Ovary (tissue), 9 donors: ENCODE data around the gene MTMR12. TPM values are rescaled to one million over a fixed set of nuclear protein-coding genes. Genes with fewer than 3 reads are reported as not detected.

Source experiments
- DNase-seq, 5 donors: peaks; one replicate each; pipeline ENCODE4 v3.0.0-alpha.2; 2019 to 2020
- H3K27ac ChIP-seq, 2 donors: fragments of 200-600 bp; one replicate each; pipeline versions ENCODE4 v1.5.1 to v1.8.0; 2019 to 2022
- H3K27me3 ChIP-seq: fragments of 200-600 bp; one replicate; pipeline ENCODE4 v1.8.0; 2022
- H3K36me3 ChIP-seq: fragments of 200-600 bp; sonication (generic); one replicate; pipeline ENCODE4 v1.5.1; 2019
- H3K4me1 ChIP-seq: one replicate; pipeline ENCODE4 v1.8.1; 2013; ENCODE audit warnings: mild to moderate bottlenecking, moderate library complexity; ENCODE audit not compliant: insufficient read depth
- H3K4me3 ChIP-seq: fragments of 200-600 bp; sonication (generic); one replicate; pipeline ENCODE4 v1.5.1; 2017
- H3K9me3 ChIP-seq, 2 donors: fragments of 200-600 bp in 1 of 2; sonication (generic) in 1 of 2; one replicate each; pipeline versions ENCODE4 v1.5.1 to v1.8.1; 2013 to 2019; ENCODE audit warnings: mild to moderate bottlenecking in 1 of 2, moderate library complexity in 1 of 2
- CTCF ChIP-seq, 3 donors: fragments of 450-650 bp in 2 of 3; fragments of 200-600 bp in 1 of 3; IDR thresholded peaks; one replicate each; pipeline versions ENCODE4 v1.5.1 to v1.8.0; 2016 to 2022; ENCODE audit warnings: antibody characterized with exemption in 3 of 3, mild to moderate bottlenecking in 1 of 3
- EP300 ChIP-seq: sonication (generic); formaldehyde crosslinking; IDR thresholded peaks from one replicate; pipeline ENCODE4 v1.6.1; 2017; ENCODE audit warnings: antibody characterized with exemption
- POLR2A ChIP-seq: fragments of 450-650 bp; IDR thresholded peaks from one replicate; pipeline ENCODE4 v1.6.1; 2017; ENCODE audit warnings: antibody characterized with exemption, mild to moderate bottlenecking, moderate library complexity
- WGBS, 3 donors: extraction: QIAGEN DNeasy Blood & Tissue Kit in 1 of 3; methylation state at CpG; one replicate each; pipeline versions ENCODE4 v1.1.5 to v1.1.7; 2013 to 2017; 5-methylcytosine and 5-hydroxymethylcytosine counted together
- intact Hi-C, 4 donors: fragments of 100-400 bp; cut with DNase I; formaldehyde crosslinking; loops; one replicate each; pipeline versions ENCODE4 v1.11.0 to v1.15.1; 2022 to 2023
- polyA plus RNA-seq, 2 donors: library from polyadenylated mRNA; stranded (reverse); fragments of 200-250 nt in 1 of 2; fragments of 350-450 nt in 1 of 2; fragmentation: Illumina TruSeq in 1 of 2; extraction: RNeasy Lipid Tissue Mini Kit (QIAGEN cat#74804) in 1 of 2; gene quantifications; one replicate each; pipeline ENCODE4 v1.2.3, GENCODE V29; 2013 to 2014
- total RNA-seq, 7 donors: library from RNA; depleted of rRNA in 2 of 7; stranded (reverse); fragments of >200 nt in 2 of 7; fragmentation: NEBNext Ultra II Directional in 3 of 7; extraction: Animal tissue kit (Norgen Biotek cat#: 25700) in 3 of 7; gene quantifications; one replicate each; pipeline versions ENCODE4 v1.1.0 to v1.2.4, GENCODE V29; 2016 to 2023
- donor health status: DM: no; HTN: no; CAD: no; lungs with moderate emphysema.
- donor health status: DM: no; HTN: no; CAD: no.
- donor health status: Bipolar disorder and iron deficiency.
- donor health status: DM: yes; HTN: yes; CAD: no.
- donor health status: DM: no; HTN: no; CAD: no.
- donor health status: DM: yes; HTN: yes; CAD: no.

The MTMR12 gene
- total and polyA plus RNA-seq, 9 donors: 14.9 to 39.0 (median 35.2) TPM

- intact Hi-C loops: no loop called here
- H3K36me3 ChIP-seq: no peaks in the 10 kb centered on the region
- no peaks in the 10 kb centered on the region for H3K4me1 ChIP-seq
- H3K9me3 ChIP-seq: no peaks in the 10 kb centered on the region
- no peak overlapping the region for H3K4me3 ChIP-seq
- TF ChIP-seq EP300 (no peak), CTCF (IDR thresholded peaks at IDR 0.05) (no peak), POLR2A (no peak)
- no peaks in the 10 kb centered on the region for H3K27me3 ChIP-seq
- DNase-seq: no peak
- H3K27ac ChIP-seq: no peak overlapping the region
- WGBS, 3 donors: 89 to 93% (median 91%) methylated on average over 2 of the region's 2 CpGs
These were observed 110.3 kb downstream of the MTMR12 start for GRCh38 chr5:32202394-32202793.

- TF ChIP-seq POLR2A (no peak), CTCF (IDR thresholded peaks at IDR 0.05) (no peak), EP300 (no peak)
- H3K36me3 ChIP-seq: no peaks in the 10 kb centered on the region
- no peak overlapping the region for H3K27ac ChIP-seq
- WGBS, 3 donors: 34 to 50% (median 40%) methylated on average over 3 of the region's 3 CpGs
- H3K9me3 ChIP-seq: no peaks in the 10 kb centered on the region
- no peak for DNase-seq
- intact Hi-C loops: no loop called here
- no peaks in the 10 kb centered on the region for H3K27me3 ChIP-seq
- no peak overlapping the region for H3K4me3 ChIP-seq
- no peaks in the 10 kb centered on the region for H3K4me1 ChIP-seq
These were observed 111.5 kb downstream of the MTMR12 start for GRCh38 chr5:32201122-32201753.

- WGBS, 3 donors: 58 to 69% (median 59%) methylated on average over 6 of the region's 6 CpGs
- no peak for TF ChIP-seq POLR2A
- no peak for TF ChIP-seq CTCF (IDR thresholded peaks at IDR 0.05)
- TF ChIP-seq EP300: no peak
- intact Hi-C loops: no loop called here
- H3K27ac ChIP-seq: no peak overlapping the region
- no peak for DNase-seq
- H3K27me3 ChIP-seq: no peaks in the 10 kb centered on the region
- peaks cover 1% of the 10 kb centered on the region for H3K4me1 ChIP-seq
- no peaks in the 10 kb centered on the region for H3K36me3 ChIP-seq
- H3K4me3 ChIP-seq: no peak overlapping the region
- no peaks in the 10 kb centered on the region for H3K9me3 ChIP-seq
These were observed 115.7 kb downstream of the MTMR12 start for GRCh38 chr5:32197032-32197431.

DNA sequence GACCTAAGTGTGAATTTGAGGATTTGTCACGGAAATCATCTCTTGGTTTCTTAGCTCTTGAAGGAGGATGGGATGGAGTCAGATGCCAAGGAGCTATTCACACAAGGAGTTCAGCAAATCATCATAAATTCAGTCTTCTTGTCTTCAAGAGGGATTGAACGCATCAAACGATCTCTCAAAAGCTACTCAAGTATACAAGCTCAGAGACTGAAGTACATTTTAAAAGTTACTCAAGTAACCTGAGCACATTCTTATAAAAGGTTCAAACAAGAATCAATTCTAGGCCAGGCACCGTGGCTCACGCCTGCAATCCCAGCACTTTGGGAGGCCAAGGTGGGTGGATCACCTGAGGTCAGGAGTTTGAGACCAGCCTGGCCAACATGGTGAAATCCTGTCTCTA, 117.5 kb downstream of the MTMR12 start:
- DNase-seq: no peak
- no peaks in the 10 kb centered on the region for H3K27me3 ChIP-seq
- H3K9me3 ChIP-seq: no peaks in the 10 kb centered on the region
- H3K4me3 ChIP-seq: no peak overlapping the region
- TF ChIP-seq CTCF (IDR thresholded peaks at IDR 0.05): no peak
- TF ChIP-seq EP300: no peak
- no peak for TF ChIP-seq POLR2A
- H3K4me1 ChIP-seq: peaks cover 1% of the 10 kb centered on the region
- H3K27ac ChIP-seq: no peak overlapping the region
- intact Hi-C loops: no loop called here
- WGBS, 3 donors: 83 to 91% (median 90%) methylated on average over 5 of the region's 5 CpGs
- H3K36me3 ChIP-seq: no peaks in the 10 kb centered on the region
